ENCODE measurements around the gene RERE. TPM values are rescaled to one million over a fixed set of nuclear protein-coding genes. Genes with fewer than 3 reads are reported as not detected.
A peak's percentile ranks its signal among the peaks of the same experiment; 100 is the strongest.

Gene RERE
- total and polyA plus RNA-seq, 2 experiments from 2014 or later = 148 to 170 TPM

DNA sequence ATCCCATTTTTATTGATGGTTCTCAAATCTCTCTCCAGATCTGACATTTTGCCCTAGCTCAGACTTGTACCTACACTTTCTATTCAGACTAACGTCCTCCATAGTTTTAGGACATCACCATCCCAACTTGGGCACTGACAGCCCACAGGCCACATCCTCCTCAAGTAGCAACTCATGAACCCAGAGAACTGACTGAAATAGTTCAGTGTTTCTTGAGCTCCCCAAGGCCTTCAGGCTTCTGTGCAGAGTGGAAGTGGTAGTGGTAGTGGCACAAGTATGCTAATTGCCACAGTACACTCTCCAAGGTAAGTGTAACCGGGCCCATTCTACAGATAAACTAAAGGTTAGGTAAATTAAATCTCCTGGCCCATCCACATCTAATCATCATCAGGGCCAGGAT is 387.0 kb downstream of the RERE start:
- DNase-seq (ENCODE audit: low spot score) = no peak
- TF ChIP-seq, protein P1, sequence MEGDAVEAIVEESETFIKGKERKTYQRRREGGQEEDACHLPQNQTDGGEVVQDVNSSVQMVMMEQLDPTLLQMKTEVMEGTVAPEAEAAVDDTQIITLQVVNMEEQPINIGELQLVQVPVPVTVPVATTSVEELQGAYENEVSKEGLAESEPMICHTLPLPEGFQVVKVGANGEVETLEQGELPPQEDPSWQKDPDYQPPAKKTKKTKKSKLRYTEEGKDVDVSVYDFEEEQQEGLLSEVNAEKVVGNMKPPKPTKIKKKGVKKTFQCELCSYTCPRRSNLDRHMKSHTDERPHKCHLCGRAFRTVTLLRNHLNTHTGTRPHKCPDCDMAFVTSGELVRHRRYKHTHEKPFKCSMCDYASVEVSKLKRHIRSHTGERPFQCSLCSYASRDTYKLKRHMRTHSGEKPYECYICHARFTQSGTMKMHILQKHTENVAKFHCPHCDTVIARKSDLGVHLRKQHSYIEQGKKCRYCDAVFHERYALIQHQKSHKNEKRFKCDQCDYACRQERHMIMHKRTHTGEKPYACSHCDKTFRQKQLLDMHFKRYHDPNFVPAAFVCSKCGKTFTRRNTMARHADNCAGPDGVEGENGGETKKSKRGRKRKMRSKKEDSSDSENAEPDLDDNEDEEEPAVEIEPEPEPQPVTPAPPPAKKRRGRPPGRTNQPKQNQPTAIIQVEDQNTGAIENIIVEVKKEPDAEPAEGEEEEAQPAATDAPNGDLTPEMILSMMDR (conservative IDR thresholded peaks at IDR 0.05; ENCODE audit: low read depth in 2 of 2) = no peak
- Mint-ChIP-seq H3K27me3 (ENCODE audit: insufficient read depth, low read depth, poor library complexity) (peaks cover 7% of the 10 kb centered on the region), H3K9me3 (no peaks in the 10 kb centered on the region; the same call in 2 of the 3 replicates), H3K27ac (0 out of 2 replicates have a peak overlapping the region, but pooled peaks have one; percentile 22), H3K36me3 (ENCODE audit: low read depth) (no peaks in the 10 kb centered on the region), H3K4me3 (no peak overlapping the region), H3K4me1 (peaks cover 55% of the 10 kb centered on the region)
- peaks cover 20% of the 10 kb centered on the region for H4K20me1 ChIP-seq (replicated peaks; ENCODE audit: insufficient read depth)
- peaks cover 4% of the 10 kb centered on the region; the same call in 1 of the 2 replicates for H3K9me2 ChIP-seq (ENCODE audit: insufficient read depth)
- H3K4me3 ChIP-seq = no peak overlapping the region
- H3K27me3 ChIP-seq (ENCODE audit: insufficient read depth) = no peaks in the 10 kb centered on the region
- no peak overlapping the region for H3K27ac ChIP-seq (ENCODE audit: low read depth)
- peaks cover 29% of the 10 kb centered on the region for H3K4me1 ChIP-seq (ENCODE audit: insufficient read depth)
- no peaks in the 10 kb centered on the region for H3K36me3 ChIP-seq (ENCODE audit: insufficient read depth)
- no peak for ATAC-seq
- H3K79me2 ChIP-seq (replicated peaks; ENCODE audit: insufficient read depth) = peaks cover 65% of the 10 kb centered on the region
- H3F3A ChIP-seq (replicated peaks; ENCODE audit: low read depth) = peaks cover 4% of the 10 kb centered on the region; the same call in 1 of the 2 replicates
- H2AFZ ChIP-seq = no peak overlapping the region
- peak overlapping the region; percentile 51; the same call in 1 of the 2 replicates for H3K4me2 ChIP-seq

DNA sequence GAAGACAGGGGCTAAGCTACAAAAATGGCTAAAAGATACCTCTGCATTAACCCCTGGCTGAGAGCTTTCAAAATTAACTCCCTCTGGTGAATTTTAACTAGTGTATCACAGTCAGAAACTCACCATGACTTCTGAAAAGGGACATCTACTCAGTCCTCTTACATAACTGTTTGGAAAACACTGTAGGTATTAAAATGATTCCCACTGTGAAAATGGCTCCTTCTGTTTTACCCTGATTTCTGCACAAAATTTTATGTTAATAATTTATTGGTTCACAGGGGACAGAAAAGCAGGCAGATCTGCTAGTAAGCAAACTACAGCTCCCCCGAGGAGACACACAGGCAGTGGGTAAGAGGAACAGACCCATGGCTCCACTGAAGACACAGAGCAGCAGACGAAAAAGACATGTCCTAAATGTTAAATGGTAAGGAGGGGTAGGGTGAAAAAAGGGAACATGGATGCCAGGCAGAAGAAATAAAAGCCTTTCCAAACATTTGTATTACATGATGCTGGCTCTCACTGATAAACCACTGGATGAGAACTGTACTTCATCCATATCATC is 387.8 kb downstream of the RERE start:
- TF ChIP-seq ZNF331 (CRISPR knock-in tag; IDR thresholded peaks at IDR 0.05; ENCODE audit: low read depth) (no peak), CREB1 (CRISPR knock-in tag; IDR thresholded peaks at IDR 0.05; ENCODE audit: low read depth) (no peak), EZH2 (IDR thresholded peaks at IDR 0.05; ENCODE audit: low read depth, unreplicated experiment) (no peak)
- no peak overlapping the region for H3K4me2 ChIP-seq
- H4K20me1 ChIP-seq (replicated peaks; ENCODE audit: insufficient read depth) = peaks cover 15% of the 10 kb centered on the region
- H3K27ac ChIP-seq (ENCODE audit: low read depth) = peak overlapping the region; percentile 59; the same call in 1 of the 2 replicates
- no peaks in the 10 kb centered on the region; the same call in 2 of the 3 replicates for H3K36me3 Mint-ChIP-seq (ENCODE audit: low read depth)
- H3F3A ChIP-seq (replicated peaks; ENCODE audit: low read depth) = peaks cover 9% of the 10 kb centered on the region; the same call in 1 of the 2 replicates
- H3K27ac Mint-ChIP-seq = no peak overlapping the region
- no peaks in the 10 kb centered on the region for H3K27me3 ChIP-seq (ENCODE audit: insufficient read depth)
- ATAC-seq (no peak), DNase-seq (ENCODE audit: low spot score) (no peak)
- H3K4me3 Mint-ChIP-seq = no peak overlapping the region
- H3K9me2 ChIP-seq (ENCODE audit: insufficient read depth) = peaks cover 4% of the 10 kb centered on the region; the same call in 1 of the 2 replicates
- H3K27me3 Mint-ChIP-seq (ENCODE audit: insufficient read depth, low read depth, poor library complexity) = peaks cover 10% of the 10 kb centered on the region
- H3K9me3 Mint-ChIP-seq = no peaks in the 10 kb centered on the region; the same call in 2 of the 3 replicates
- H3K79me2 ChIP-seq (replicated peaks; ENCODE audit: insufficient read depth) = peaks cover 56% of the 10 kb centered on the region
- no peak overlapping the region for H3K4me3 ChIP-seq
- peaks cover 60% of the 10 kb centered on the region for H3K4me1 Mint-ChIP-seq
- H3K4me1 ChIP-seq (ENCODE audit: insufficient read depth) = peaks cover 36% of the 10 kb centered on the region
- H3K36me3 ChIP-seq (ENCODE audit: insufficient read depth) = no peaks in the 10 kb centered on the region
- no peak overlapping the region for H2AFZ ChIP-seq

DNA sequence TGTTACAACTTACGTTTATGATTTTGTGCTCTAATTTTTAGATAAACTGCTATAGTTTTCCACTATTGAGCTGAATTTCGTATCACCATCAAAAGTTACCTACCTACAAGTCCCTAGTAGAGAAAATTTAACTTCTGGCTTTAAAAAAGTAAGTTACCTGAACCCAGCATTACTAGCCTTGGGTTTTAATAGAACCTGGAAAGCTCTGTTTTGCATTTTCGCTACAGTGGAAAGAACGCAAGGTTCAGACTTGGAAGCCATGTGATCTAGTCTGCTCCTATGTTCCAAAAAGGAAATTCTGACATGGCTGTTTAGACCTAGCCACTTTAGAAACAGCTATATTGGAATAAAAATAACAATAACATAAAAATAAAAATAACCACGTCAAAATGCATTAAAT is 389.0 kb downstream of the RERE start:
- Histone ChIP-seq H3K4me1 (ENCODE audit: insufficient read depth) (peaks cover 36% of the 10 kb centered on the region), H3K9me2 (ENCODE audit: insufficient read depth) (peaks cover 4% of the 10 kb centered on the region; the same call in 1 of the 2 replicates), H3F3A (replicated peaks; ENCODE audit: low read depth) (peaks cover 9% of the 10 kb centered on the region; the same call in 1 of the 2 replicates), H3K4me2 (no peak overlapping the region), H4K20me1 (replicated peaks; ENCODE audit: insufficient read depth) (peaks cover 11% of the 10 kb centered on the region; the same call in 1 of the 2 replicates), H3K79me2 (replicated peaks; ENCODE audit: insufficient read depth) (peaks cover 46% of the 10 kb centered on the region), H3K36me3 (ENCODE audit: insufficient read depth) (no peaks in the 10 kb centered on the region), H3K27me3 (ENCODE audit: insufficient read depth) (no peaks in the 10 kb centered on the region), H3K27ac (ENCODE audit: low read depth) (no peak overlapping the region), H3K4me3 (no peak overlapping the region), H2AFZ (no peak overlapping the region)
- no peaks in the 10 kb centered on the region; the same call in 2 of the 3 replicates for H3K36me3 Mint-ChIP-seq (ENCODE audit: low read depth)
- no peak overlapping the region for H3K4me3 Mint-ChIP-seq
- peaks cover 15% of the 10 kb centered on the region for H3K27me3 Mint-ChIP-seq (ENCODE audit: insufficient read depth, low read depth, poor library complexity)
- ATAC-seq = no peak
- H3K4me1 Mint-ChIP-seq = peaks cover 63% of the 10 kb centered on the region
- TF ChIP-seq, protein P2, sequence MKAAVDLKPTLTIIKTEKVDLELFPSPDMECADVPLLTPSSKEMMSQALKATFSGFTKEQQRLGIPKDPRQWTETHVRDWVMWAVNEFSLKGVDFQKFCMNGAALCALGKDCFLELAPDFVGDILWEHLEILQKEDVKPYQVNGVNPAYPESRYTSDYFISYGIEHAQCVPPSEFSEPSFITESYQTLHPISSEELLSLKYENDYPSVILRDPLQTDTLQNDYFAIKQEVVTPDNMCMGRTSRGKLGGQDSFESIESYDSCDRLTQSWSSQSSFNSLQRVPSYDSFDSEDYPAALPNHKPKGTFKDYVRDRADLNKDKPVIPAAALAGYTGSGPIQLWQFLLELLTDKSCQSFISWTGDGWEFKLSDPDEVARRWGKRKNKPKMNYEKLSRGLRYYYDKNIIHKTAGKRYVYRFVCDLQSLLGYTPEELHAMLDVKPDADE (IDR thresholded peaks at IDR 0.05) = no peak
- TF ChIP-seq, protein P3, sequence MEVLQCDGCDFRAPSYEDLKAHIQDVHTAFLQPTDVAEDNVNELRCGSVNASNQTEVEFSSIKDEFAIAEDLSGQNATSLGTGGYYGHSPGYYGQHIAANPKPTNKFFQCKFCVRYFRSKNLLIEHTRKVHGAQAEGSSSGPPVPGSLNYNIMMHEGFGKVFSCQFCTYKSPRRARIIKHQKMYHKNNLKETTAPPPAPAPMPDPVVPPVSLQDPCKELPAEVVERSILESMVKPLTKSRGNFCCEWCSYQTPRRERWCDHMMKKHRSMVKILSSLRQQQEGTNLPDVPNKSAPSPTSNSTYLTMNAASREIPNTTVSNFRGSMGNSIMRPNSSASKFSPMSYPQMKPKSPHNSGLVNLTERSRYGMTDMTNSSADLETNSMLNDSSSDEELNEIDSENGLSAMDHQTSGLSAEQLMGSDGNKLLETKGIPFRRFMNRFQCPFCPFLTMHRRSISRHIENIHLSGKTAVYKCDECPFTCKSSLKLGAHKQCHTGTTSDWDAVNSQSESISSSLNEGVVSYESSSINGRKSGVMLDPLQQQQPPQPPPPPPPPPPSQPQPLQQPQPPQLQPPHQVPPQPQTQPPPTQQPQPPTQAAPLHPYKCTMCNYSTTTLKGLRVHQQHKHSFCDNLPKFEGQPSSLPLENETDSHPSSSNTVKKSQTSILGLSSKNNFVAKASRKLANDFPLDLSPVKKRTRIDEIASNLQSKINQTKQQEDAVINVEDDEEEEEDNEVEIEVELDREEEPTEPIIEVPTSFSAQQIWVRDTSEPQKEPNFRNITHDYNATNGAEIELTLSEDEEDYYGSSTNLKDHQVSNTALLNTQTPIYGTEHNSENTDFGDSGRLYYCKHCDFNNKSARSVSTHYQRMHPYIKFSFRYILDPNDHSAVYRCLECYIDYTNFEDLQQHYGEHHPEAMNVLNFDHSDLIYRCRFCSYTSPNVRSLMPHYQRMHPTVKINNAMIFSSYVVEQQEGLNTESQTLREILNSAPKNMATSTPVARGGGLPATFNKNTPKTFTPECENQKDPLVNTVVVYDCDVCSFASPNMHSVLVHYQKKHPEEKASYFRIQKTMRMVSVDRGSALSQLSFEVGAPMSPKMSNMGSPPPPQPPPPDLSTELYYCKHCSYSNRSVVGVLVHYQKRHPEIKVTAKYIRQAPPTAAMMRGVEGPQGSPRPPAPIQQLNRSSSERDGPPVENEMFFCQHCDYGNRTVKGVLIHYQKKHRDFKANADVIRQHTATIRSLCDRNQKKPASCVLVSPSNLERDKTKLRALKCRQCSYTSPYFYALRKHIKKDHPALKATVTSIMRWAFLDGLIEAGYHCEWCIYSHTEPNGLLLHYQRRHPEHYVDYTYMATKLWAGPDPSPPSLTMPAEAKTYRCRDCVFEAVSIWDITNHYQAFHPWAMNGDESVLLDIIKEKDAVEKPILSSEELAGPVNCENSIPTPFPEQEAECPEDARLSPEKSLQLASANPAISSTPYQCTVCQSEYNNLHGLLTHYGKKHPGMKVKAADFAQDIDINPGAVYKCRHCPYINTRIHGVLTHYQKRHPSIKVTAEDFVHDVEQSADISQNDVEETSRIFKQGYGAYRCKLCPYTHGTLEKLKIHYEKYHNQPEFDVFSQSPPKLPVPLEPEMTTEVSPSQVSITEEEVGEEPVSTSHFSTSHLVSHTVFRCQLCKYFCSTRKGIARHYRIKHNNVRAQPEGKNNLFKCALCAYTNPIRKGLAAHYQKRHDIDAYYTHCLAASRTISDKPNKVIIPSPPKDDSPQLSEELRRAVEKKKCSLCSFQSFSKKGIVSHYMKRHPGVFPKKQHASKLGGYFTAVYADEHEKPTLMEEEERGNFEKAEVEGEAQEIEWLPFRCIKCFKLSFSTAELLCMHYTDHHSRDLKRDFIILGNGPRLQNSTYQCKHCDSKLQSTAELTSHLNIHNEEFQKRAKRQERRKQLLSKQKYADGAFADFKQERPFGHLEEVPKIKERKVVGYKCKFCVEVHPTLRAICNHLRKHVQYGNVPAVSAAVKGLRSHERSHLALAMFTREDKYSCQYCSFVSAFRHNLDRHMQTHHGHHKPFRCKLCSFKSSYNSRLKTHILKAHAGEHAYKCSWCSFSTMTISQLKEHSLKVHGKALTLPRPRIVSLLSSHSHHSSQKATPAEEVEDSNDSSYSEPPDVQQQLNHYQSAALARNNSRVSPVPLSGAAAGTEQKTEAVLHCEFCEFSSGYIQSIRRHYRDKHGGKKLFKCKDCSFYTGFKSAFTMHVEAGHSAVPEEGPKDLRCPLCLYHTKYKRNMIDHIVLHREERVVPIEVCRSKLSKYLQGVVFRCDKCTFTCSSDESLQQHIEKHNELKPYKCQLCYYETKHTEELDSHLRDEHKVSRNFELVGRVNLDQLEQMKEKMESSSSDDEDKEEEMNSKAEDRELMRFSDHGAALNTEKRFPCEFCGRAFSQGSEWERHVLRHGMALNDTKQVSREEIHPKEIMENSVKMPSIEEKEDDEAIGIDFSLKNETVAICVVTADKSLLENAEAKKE (CRISPR knock-in tag; IDR thresholded peaks at IDR 0.05) = no peak
- H3K9me3 Mint-ChIP-seq = no peaks in the 10 kb centered on the region; the same call in 2 of the 3 replicates
- no peak for DNase-seq (ENCODE audit: low spot score)
- no peak overlapping the region for H3K27ac Mint-ChIP-seq
